GM18870 (cell line): ENCODE measurements around the gene FERMT1.
"Not testable (repeated sequence)": the region's sequence is repeated elsewhere in the genome, so short reads cannot be mapped to it uniquely, and the experiment has no call there.

Experiments used
- ATAC-seq: cut with Tn5 transposase; IDR thresholded peaks from one replicate; pipeline ENCODE4 v1.9.1; 2021; ENCODE audit warnings: moderate library complexity; ENCODE audit not compliant: unreplicated experiment

The FERMT1 gene

DNA sequence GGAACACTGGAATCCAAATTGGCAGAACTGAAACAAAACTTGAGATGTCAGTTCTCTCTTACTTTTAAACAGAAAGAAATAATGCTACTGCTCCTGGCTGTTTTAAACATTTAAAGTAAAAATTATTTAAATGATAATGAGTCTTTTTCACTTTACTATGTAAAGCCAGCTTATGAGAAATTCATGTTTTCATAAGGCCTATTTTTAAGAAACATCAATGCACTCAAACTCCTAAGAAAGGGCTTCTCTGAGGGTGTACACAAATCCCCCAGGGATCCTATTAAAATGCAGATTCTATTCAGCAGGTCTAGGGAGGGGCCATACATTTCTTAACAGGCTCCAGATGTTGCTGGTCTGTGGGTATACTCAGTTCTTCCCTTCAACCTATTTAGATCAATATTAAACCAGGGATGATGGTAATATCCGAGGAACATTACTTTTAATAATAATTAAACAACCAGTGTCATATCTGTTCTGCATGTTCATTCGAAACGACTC, 2.3 kb downstream of the FERMT1 start:
- ATAC-seq: no peak

- ATAC-seq: no peak
Measured at GRCh38 chr20:6116758-6117157, 6.1 kb downstream of the FERMT1 start.

GRCh38 chr20:6115221-6115895, 7.5 kb downstream of the FERMT1 start:
- ATAC-seq: no peak

DNA sequence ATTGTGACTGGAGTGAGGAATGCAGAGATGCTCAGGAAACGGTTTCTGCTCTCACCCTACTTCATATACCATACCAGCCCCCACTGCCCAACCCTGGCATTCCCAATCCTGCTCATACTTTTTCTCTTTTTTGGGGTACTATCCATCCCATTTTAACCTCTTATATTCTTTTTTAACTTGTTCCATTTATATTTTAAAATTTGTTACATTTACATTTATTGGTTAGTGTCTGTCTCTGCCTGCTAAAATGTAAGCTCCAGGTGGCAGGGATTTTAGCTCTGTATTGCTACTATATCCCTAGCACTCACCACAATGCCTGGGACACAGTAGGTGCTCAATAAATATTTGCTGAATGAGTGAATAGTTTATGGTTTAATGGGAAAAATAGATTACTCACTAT, 8.1 kb downstream of the FERMT1 start:
- ATAC-seq: no peak

- no peak for ATAC-seq
Measured at GRCh38 chr20:6113951-6114350, 8.9 kb downstream of the FERMT1 start.

GRCh38 chr20:6112965-6113364, 9.9 kb downstream of the FERMT1 start:
- not testable (repeated sequence) for ATAC-seq

- no peak for ATAC-seq
Measured at GRCh38 chr20:6108330-6108729, 14.5 kb downstream of the FERMT1 start.

- ATAC-seq: no peak
Measured at GRCh38 chr20:6104493-6105188, 18.2 kb downstream of the FERMT1 start.

- no peak for ATAC-seq
Measured at GRCh38 chr20:6103301-6103700, 19.5 kb downstream of the FERMT1 start.

GRCh38 chr20:6101346-6101745, 21.5 kb downstream of the FERMT1 start:
- ATAC-seq: no peak

GRCh38 chr20:6100246-6100645, 22.6 kb downstream of the FERMT1 start:
- no peak for ATAC-seq

- ATAC-seq: no peak
Measured at GRCh38 chr20:6099819-6100218, 23.0 kb downstream of the FERMT1 start.

- no peak for ATAC-seq
Measured at GRCh38 chr20:6095409-6095808, 27.4 kb downstream of the FERMT1 start.

- ATAC-seq: no peak
Measured at GRCh38 chr20:6094565-6094964, 28.3 kb downstream of the FERMT1 start.

GRCh38 chr20:6094063-6094462, 28.8 kb downstream of the FERMT1 start:
- ATAC-seq: no peak

- ATAC-seq: no peak
Measured at GRCh38 chr20:6091661-6092060, 31.2 kb downstream of the FERMT1 start.

DNA sequence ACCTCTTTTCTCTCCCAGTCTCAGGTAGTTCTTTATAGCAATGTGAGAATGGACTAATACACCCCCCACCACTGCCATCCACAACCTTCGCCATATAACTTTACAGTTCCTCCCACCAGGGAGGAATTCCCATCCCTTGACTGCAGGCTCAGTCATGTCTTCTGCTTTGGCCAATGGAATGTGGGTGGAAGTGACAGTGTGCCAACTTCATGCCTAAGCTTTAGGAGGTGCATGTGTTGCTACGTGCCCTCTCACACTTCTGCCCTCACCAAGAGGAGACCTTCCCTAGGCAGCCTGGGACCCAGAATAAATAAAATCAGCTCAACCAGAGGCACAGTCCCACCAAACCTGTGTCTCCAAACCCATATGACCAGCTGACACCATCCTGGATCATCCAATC, 36.0 kb downstream of the FERMT1 start:
- no peak for ATAC-seq

- no peak for ATAC-seq
Measured at GRCh38 chr20:6083926-6084325, 38.9 kb downstream of the FERMT1 start.

DNA sequence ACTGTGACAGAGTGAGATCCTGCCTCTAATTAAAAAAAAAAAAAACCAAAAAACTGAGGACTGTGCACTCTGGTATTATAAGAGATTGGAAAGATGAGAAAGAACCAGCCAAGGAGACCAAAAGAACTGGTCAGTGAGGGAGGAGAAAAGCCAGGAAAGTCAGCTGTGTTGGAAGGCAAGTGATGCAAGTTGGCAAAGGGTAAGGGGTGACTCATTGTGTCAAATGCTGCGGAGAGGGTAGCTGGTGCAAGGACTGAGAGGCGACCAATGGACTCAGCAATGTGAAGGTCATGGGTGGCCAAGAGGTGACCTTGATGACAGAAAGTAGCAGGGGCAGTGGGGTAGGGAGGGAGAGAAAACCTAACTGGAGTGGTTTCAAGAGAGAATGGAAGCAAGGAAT, 41.6 kb downstream of the FERMT1 start:
- no peak for ATAC-seq

DNA sequence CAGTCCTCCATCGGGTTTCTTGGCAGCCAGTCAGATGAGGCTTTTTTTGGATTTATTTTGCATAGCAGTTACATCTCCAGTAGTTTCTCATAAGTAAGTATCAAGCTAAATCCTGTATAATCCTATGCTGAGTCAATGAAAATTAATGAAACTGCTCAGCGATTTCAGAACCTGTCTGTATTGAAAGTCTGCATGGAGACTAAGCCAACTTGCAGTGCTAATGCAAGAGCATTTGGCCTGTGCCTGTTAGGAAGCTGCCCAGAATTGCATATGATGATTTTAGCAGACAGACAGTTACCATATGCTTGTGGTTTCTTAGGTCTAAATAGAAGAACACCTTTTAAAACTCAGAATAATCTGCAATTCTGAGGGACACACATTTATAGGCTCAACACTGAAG, 43.8 kb downstream of the FERMT1 start:
- no peak for ATAC-seq

DNA sequence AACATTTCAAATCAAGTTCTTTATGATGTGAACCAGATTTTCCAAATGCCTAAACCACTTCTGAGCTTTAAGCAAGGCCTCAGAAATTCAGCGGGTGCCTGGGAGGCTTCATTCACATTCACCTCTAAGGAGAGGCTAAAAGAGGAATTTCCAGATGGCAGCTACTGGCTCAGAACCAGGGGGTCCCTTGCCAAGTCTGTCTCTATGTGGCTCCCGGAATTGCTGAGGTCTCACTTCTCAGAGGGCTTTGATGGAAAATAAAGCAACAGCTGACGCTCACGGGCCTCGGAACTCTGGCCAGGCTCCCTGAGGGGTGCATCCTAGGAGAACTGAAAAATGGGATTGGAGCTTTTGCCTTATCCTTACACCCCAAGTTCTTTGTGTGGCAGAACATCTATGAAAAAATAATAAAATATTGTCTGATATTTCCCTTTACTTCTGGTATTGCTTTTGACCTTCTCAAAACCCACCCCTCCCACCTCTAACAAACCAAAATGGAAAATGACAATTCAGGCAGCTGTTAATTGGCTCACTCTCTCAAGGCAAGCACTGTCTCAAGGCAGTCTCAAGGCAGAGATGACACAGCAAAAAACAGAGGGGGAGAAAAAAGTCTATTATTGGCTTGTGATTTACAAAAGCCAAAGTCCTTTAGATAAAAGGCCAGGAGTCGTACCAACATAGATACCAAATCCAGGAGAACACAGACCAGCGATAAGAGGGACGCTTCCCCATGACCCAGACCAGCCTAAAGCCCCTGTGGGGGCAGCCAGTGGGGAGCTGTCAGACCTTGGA, 47.2 kb downstream of the FERMT1 start:
- ATAC-seq: no peak

- no peak for ATAC-seq
Measured at GRCh38 chr20:6074784-6075183, 48.0 kb downstream of the FERMT1 start.
